Adrenal gland (tissue), 5 donors: ENCODE measurements around the gene ABCB11.

ENCODE experiments used
- CTCF ChIP-seq, 6 experiments: fragments of 450-650 bp in 4 of 6; fragments of 200-600 bp in 2 of 6; sonication (generic) in 1 of 6; IDR thresholded peaks; 1 replicate in 5 of 6; 2 replicates in 1 of 6; pipeline versions ENCODE4 v1.5.1 to v1.8.0; 2016 to 2021; ENCODE audit warnings: antibody characterized with exemption in 6 of 6, mild to moderate bottlenecking in 2 of 6, moderate library complexity in 1 of 6
- POLR2A ChIP-seq, 2 donors: fragments of 450-650 bp; IDR thresholded peaks; one replicate each; pipeline ENCODE4 v1.6.1; 2017; ENCODE audit warnings: antibody characterized with exemption in 2 of 2, mild to moderate bottlenecking in 2 of 2, moderate library complexity in 1 of 2
- donor health status: DM: no; HTN: no; CAD: no.

GRCh38 chr2:169031202-169031601 lies at the start of gene ABCB11:
- TF ChIP-seq CTCF (IDR thresholded peaks at IDR 0.05) (no peak), POLR2A (IDR thresholded peaks at IDR 0.05) (no peak)
